K562 (cell line): ENCODE data around the gene MYL6B. TPM values are rescaled to one million over a fixed set of nuclear protein-coding genes. Genes with fewer than 3 reads are reported as not detected.

ENCODE experiments used
- CBX8 ChIP-seq: fragments of 200-600 bp; sonication (generic); IDR thresholded peaks from 2 replicates; pipeline ENCODE4 v1.6.1; 2012; ENCODE audit warnings: borderline replicate concordance, mixed run types, low read depth, mild to moderate bottlenecking, moderate library complexity, mixed read lengths, low read length, control low read depth, inconsistent platforms; ENCODE audit not compliant: poor library complexity, severe bottlenecking; ENCODE audit errors: extremely low read depth
- CREM ChIP-seq: IDR thresholded peaks from 2 replicates; pipeline ENCODE4 v1.6.1; 2014; ENCODE audit warnings: antibody characterized with exemption, low read depth
- HDGF ChIP-seq: fragments of 450-650 bp; IDR thresholded peaks from 2 replicates; pipeline ENCODE4 v1.6.1; 2016
- IFI16 ChIP-seq: fragments of 250-450 bp; sonication (Bioruptor Pico); IDR thresholded peaks from 2 replicates; pipeline ENCODE4 v2.1.2; 2022; ENCODE audit warnings: mild to moderate bottlenecking, inconsistent platforms
- MIER1 ChIP-seq: fragments of 450-650 bp; IDR thresholded peaks from 2 replicates; pipeline ENCODE4 v1.6.1; 2016; ENCODE audit warnings: antibody characterized with exemption, mild to moderate bottlenecking, low read depth
- RNF2 ChIP-seq: sonication (generic); IDR thresholded peaks from 2 replicates; pipeline ENCODE4 v1.6.1; 2016
- TARDBP ChIP-seq: fragments of 450-650 bp; IDR thresholded peaks from 2 replicates; pipeline ENCODE4 v1.6.1; 2016
- ZNF274 ChIP-seq: IDR thresholded peaks from 2 replicates; pipeline ENCODE4 v1.6.1; 2011; ENCODE audit warnings: low read depth, mild to moderate bottlenecking, low read length, moderate library complexity, borderline replicate concordance
- ZNF449 ChIP-seq: fragments of 250-450 bp; sonication (Bioruptor Pico); IDR thresholded peaks from 2 replicates; pipeline ENCODE4 v1.8.0; 2022; ENCODE audit warnings: moderate library complexity, mild to moderate bottlenecking, inconsistent platforms
- ZNF551 ChIP-seq: fragments of 250-450 bp; sonication (Bioruptor Pico); IDR thresholded peaks from 2 replicates; pipeline ENCODE4 v1.5.0; 2021; ENCODE audit warnings: mild to moderate bottlenecking, moderate library complexity
- polyA plus RNA-seq, 8 experiments: library from polyadenylated mRNA; depleted of rRNA in 4 of 8; stranded (reverse) in 5 of 8; unstranded in 3 of 8; fragments of >200 nt; fragmentation: Nextera tagmentation in 2 of 8; fragmentation: Illumina TruSeq in 1 of 8; extraction: Ambion mirVana in 2 of 8; extraction: Trizol in 1 of 8; gene quantifications; 2 replicates each; pipeline versions ENCODE4 v1.2.1 to v1.2.3, GENCODE V29; 2011 to 2014; ENCODE audit warnings: inconsistent platforms in 1 of 8, missing spikeins in 1 of 8
- total RNA-seq, 7 experiments: library from RNA; depleted of rRNA in 6 of 7; stranded (reverse); fragments of >200 nt in 6 of 7; fragmentation: Illumina TruSeq in 2 of 7; extraction: Trizol in 2 of 7; gene quantifications; 2 replicates each; pipeline versions ENCODE4 v1.2.1 to v1.2.3, GENCODE V29; 2011 to 2021; ENCODE audit warnings: low replicate concordance in 1 of 7
- TF ChIP-seq, protein P1 (sequence below): fragments of 200-600 bp; sonication (generic); IDR thresholded peaks from one replicate; pipeline ENCODE4 v1.6.1; 2012; ENCODE audit warnings: mild to moderate bottlenecking, low read depth, low read length, inconsistent platforms
- TF ChIP-seq, protein P2 (sequence below): fragments of 200-400 bp; formaldehyde crosslinking; IDR thresholded peaks from 2 replicates; pipeline ENCODE4 v1.6.1; 2017; ENCODE audit warnings: mild to moderate bottlenecking, low read depth, low read length, moderate library complexity

The MYL6B gene
- total and polyA plus RNA-seq, 9 of the 15 experiments (the other 6 are each of a cell fraction or from before 2014, with no cell fraction given): 42.8 to 77.3 (median 68.6) TPM

DNA sequence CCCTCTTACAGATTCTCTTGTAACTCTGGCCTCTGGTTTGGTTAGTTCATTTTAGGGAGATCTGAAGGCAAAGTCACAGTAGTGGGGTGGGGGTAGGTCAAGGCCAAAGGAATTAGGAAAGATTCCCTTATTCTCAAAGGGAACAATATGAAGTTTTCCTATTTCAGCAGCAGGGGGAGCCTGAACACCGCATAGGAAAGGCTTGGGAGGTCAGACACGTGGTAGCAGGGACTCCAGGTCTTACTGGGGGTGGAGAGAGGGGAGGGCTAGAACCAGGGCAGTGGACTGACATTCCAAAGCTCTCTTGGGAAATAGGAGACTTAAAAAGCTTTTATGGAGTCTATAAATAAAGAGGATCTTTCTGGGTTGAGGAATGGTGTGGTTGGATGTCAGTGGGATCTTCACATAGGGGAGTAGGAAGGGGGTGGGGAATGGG is 33.0 kb upstream of the MYL6B start (continued):
- TF ChIP-seq, protein P1, sequence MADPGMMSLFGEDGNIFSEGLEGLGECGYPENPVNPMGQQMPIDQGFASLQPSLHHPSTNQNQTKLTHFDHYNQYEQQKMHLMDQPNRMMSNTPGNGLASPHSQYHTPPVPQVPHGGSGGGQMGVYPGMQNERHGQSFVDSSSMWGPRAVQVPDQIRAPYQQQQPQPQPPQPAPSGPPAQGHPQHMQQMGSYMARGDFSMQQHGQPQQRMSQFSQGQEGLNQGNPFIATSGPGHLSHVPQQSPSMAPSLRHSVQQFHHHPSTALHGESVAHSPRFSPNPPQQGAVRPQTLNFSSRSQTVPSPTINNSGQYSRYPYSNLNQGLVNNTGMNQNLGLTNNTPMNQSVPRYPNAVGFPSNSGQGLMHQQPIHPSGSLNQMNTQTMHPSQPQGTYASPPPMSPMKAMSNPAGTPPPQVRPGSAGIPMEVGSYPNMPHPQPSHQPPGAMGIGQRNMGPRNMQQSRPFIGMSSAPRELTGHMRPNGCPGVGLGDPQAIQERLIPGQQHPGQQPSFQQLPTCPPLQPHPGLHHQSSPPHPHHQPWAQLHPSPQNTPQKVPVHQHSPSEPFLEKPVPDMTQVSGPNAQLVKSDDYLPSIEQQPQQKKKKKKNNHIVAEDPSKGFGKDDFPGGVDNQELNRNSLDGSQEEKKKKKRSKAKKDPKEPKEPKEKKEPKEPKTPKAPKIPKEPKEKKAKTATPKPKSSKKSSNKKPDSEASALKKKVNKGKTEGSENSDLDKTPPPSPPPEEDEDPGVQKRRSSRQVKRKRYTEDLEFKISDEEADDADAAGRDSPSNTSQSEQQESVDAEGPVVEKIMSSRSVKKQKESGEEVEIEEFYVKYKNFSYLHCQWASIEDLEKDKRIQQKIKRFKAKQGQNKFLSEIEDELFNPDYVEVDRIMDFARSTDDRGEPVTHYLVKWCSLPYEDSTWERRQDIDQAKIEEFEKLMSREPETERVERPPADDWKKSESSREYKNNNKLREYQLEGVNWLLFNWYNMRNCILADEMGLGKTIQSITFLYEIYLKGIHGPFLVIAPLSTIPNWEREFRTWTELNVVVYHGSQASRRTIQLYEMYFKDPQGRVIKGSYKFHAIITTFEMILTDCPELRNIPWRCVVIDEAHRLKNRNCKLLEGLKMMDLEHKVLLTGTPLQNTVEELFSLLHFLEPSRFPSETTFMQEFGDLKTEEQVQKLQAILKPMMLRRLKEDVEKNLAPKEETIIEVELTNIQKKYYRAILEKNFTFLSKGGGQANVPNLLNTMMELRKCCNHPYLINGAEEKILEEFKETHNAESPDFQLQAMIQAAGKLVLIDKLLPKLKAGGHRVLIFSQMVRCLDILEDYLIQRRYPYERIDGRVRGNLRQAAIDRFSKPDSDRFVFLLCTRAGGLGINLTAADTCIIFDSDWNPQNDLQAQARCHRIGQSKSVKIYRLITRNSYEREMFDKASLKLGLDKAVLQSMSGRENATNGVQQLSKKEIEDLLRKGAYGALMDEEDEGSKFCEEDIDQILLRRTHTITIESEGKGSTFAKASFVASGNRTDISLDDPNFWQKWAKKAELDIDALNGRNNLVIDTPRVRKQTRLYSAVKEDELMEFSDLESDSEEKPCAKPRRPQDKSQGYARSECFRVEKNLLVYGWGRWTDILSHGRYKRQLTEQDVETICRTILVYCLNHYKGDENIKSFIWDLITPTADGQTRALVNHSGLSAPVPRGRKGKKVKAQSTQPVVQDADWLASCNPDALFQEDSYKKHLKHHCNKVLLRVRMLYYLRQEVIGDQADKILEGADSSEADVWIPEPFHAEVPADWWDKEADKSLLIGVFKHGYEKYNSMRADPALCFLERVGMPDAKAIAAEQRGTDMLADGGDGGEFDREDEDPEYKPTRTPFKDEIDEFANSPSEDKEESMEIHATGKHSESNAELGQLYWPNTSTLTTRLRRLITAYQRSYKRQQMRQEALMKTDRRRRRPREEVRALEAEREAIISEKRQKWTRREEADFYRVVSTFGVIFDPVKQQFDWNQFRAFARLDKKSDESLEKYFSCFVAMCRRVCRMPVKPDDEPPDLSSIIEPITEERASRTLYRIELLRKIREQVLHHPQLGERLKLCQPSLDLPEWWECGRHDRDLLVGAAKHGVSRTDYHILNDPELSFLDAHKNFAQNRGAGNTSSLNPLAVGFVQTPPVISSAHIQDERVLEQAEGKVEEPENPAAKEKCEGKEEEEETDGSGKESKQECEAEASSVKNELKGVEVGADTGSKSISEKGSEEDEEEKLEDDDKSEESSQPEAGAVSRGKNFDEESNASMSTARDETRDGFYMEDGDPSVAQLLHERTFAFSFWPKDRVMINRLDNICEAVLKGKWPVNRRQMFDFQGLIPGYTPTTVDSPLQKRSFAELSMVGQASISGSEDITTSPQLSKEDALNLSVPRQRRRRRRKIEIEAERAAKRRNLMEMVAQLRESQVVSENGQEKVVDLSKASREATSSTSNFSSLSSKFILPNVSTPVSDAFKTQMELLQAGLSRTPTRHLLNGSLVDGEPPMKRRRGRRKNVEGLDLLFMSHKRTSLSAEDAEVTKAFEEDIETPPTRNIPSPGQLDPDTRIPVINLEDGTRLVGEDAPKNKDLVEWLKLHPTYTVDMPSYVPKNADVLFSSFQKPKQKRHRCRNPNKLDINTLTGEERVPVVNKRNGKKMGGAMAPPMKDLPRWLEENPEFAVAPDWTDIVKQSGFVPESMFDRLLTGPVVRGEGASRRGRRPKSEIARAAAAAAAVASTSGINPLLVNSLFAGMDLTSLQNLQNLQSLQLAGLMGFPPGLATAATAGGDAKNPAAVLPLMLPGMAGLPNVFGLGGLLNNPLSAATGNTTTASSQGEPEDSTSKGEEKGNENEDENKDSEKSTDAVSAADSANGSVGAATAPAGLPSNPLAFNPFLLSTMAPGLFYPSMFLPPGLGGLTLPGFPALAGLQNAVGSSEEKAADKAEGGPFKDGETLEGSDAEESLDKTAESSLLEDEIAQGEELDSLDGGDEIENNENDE: no peak
- TF ChIP-seq CBX8 (no peak), TARDBP (no peak), IFI16 (CRISPR knock-in tag) (no peak), RNF2 (no peak), MIER1 (no peak), ZNF551 (CRISPR knock-in tag) (no peak), HDGF (no peak), CREM (no peak), ZNF274 (no peak), ZNF449 (no peak)
- TF ChIP-seq, protein P2, sequence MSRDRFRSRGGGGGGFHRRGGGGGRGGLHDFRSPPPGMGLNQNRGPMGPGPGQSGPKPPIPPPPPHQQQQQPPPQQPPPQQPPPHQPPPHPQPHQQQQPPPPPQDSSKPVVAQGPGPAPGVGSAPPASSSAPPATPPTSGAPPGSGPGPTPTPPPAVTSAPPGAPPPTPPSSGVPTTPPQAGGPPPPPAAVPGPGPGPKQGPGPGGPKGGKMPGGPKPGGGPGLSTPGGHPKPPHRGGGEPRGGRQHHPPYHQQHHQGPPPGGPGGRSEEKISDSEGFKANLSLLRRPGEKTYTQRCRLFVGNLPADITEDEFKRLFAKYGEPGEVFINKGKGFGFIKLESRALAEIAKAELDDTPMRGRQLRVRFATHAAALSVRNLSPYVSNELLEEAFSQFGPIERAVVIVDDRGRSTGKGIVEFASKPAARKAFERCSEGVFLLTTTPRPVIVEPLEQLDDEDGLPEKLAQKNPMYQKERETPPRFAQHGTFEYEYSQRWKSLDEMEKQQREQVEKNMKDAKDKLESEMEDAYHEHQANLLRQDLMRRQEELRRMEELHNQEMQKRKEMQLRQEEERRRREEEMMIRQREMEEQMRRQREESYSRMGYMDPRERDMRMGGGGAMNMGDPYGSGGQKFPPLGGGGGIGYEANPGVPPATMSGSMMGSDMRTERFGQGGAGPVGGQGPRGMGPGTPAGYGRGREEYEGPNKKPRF: no peak
